Dermis blood vessel endothelial cell (primary cell): Measurements from ENCODE around the gene ZNF326. TPM values are rescaled to one million over a fixed set of nuclear protein-coding genes. Genes with fewer than 3 reads are reported as not detected.

ENCODE experiments used
- DNase-seq: peaks from one replicate; pipeline ENCODE4 v3.0.0; 2010
- total RNA-seq: library from RNA; depleted of rRNA; stranded (reverse); fragments of >200 nt; gene quantifications from 2 replicates; pipeline ENCODE4 v1.2.3, GENCODE V29; 2014

The ZNF326 gene, protein sequence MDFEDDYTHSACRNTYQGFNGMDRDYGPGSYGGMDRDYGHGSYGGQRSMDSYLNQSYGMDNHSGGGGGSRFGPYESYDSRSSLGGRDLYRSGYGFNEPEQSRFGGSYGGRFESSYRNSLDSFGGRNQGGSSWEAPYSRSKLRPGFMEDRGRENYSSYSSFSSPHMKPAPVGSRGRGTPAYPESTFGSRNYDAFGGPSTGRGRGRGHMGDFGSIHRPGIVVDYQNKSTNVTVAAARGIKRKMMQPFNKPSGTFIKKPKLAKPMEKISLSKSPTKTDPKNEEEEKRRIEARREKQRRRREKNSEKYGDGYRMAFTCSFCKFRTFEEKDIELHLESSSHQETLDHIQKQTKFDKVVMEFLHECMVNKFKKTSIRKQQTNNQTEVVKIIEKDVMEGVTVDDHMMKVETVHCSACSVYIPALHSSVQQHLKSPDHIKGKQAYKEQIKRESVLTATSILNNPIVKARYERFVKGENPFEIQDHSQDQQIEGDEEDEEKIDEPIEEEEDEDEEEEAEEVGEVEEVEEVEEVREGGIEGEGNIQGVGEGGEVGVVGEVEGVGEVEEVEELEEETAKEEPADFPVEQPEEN
- 9.3 and 9.9 TPM in 2 replicates for total RNA-seq

DNA sequence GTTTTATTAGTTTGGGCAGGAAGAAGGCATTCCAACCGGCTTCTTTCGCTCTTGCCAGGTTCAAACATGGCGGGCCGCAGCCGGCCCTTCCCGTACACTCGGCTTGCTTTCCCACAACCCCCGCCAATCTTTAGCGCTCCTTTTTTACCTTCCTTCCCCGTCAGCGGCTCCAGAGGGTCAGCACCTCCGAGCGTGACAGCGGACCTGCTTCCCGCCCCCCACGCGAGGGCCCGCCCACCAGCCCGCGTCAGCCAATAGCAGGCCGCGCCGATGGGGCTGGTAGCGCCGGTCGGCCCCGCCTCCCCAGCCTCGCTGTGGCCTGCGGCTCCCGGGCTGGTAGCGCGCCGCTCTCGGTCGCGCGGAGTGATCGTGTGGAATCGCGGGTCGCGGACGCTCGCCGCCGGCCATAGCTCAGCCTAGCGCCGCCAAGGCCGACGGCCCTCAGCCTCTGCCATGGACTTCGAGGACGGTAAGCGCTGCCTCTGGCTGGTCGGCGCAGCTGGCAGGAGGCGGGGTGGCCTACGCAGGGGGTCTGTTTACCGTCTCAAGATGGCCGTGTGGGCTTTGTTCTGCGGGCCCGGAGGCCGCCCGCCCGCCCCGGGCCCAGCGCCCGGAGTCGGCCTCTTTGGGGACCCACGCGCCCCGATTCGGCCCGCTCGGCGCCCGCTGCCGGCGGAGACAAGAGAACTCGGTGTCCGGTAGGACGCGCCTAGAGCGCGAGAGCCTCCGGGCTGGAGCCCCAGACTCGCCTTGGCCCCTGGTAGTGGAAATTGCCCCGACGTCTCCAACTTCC, at the start of gene ZNF326:
TSS of gene ZNF326 (plus strand) at position 306 of the 793 bp plus-strand sequence. CDS start at position 454, 148 bp downstream.
- DNase-seq = peak; percentile 98

GRCh38 chr1:89945852-89946476, 48.9 kb upstream of the ZNF326 start:
- no peak for DNase-seq

DNA sequence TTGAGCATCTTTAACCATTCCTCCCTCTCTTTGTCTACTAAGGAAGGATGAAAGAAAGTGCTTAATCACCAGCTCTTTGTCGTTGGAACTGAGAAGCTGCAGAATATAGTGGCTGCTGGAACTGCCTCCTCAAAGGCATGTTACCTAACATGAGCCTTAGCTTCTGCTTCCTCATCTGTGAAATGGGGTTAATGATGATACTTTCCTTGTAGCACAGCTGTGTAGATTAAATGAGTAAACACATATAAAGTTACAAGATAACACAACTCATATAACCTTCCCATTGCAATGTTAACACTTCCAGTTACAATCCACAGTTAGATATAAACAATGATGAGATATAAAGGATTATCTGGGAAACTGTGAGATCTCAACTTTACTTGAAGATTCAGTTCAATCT, 48.4 kb upstream of the ZNF326 start:
- no peak for DNase-seq

DNA sequence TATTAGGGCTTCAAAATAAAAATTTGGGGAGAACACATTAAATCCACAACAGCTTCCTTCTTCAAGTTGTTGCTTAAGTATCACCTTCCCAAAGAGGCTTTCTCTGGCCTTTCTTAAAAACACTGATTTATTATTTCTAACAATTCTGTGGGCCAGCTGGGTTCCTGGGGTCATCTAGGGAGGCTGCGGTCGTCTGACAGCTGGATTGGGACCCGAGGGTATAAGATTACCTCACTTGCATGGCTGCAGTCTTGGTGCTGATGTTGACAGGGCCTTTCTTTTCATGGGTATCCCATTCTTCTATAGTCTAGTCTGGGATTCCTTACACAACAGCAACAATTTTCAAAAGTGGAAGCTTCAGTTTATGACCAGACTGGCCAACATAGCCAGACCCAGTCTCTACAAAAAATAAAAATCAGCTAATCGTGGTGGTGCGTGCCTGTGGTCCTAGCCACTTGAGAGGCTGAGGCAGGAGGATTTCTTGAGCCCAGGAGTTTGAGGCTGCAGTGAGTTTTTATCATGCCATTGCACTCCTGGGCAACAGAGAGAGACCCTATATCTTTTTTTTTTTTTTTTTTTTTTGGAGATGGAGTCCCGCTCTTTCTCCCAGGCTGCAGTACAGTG, 46.1 kb upstream of the ZNF326 start:
- no peak for DNase-seq

DNA sequence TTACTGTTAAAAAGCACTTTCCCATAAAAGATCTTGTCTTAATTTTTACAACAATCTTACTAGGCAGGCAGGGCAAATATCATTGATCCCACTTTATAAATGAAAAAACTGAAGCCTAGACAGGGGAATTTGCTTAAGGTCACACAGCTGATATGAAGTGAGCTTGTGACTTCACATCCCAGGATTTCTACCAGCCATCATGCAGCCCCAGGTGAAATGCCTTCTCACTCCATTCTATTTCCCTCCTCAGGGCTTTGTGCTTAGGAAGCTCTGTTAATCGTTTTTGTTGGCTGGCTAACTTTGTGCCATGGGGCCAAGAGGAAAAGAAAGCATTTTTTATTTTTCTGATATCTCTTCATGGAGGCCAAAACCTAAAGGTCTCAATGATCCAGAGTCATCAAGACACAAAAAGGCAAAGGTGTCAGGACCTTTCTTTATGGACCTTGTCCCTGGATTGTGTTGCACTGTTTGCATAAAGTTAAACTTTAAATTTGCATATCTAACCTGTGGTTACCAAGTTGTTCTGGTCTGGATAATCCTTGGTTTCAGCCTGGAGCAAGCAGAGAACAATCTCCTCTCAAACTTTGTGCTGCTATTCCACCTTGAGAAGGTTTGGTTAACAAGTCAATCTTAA, 44.8 kb upstream of the ZNF326 start:
- no peak for DNase-seq

- no peak for DNase-seq
Measured at GRCh38 chr1:89950703-89951102, 44.2 kb upstream of the ZNF326 start.

- DNase-seq = no peak
Measured at GRCh38 chr1:89951766-89952604, 42.9 kb upstream of the ZNF326 start.

DNA sequence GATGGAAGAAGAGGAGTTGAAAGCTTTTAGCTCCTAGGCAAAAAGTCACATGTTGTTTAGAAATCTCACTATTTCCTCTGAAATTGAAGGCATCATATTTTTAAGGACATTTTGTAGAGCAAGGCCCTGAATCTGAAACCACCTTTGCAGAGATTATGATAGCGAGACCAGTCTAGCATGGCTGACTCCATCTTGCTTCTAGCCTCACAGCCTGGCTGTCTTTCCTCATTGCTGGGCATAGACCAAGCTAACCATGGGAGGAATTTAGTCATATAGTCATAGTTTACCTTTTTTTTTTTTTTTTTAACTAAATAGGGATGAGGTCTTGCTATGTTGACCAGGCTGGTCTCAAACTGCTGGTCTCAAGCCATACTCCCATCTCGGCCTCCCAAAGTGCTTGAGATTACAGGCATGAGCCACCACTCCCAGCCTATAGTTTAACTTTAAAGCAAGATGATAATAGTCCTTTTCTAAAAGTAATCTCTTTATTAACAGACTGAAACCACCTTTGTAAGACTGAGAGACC, 42.2 kb upstream of the ZNF326 start:
- no peak for DNase-seq

DNA sequence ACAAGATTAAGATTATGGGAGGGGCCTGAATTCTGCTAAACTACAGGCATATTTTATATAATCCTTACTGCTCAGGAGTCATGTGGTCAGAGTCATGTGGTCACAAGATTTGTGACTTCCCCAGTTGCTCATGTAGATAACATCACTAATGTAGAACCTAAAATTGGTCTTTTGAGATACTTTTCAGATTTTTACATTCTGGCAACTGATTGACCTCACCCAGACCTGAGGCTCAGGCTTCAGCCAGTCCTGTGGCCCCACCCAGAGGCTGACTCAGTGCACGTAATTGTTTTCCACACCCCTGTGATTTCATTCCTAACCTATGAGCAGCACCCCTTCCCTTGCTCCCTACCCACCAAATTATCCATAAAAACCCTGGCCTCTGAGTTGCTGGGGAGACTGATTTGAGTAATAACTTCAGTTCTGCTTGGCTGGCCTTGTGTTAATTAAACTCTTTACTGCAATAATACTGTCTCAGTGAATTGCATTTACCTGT, 41.7 kb upstream of the ZNF326 start:
- DNase-seq = peak; percentile 62

- no peak for DNase-seq
Measured at GRCh38 chr1:89953929-89954328, 41.0 kb upstream of the ZNF326 start.

- no peak for DNase-seq
Measured at GRCh38 chr1:89954401-89954800, 40.5 kb upstream of the ZNF326 start.

GRCh38 chr1:89955311-89956205, 39.4 kb upstream of the ZNF326 start:
- DNase-seq = no peak

DNA sequence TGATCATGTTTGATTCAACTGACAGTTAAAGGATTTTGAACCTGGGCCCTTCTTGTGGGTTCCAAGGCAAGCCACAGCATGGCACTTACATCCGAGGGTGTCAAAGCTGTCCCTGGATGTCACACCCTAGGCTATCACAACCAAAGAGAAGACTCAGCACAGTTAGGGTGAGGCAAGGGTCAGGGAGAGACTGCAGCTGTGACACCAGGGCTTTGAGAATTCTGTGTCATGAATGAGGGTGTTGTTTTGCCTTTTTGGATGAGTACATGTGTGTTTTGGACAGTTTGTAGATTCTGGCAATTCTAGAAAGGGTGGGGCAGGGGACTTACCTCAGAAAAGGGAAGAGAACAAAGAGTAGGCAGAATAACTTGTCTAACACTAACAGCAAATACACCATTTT, 37.8 kb upstream of the ZNF326 start:
- DNase-seq = no peak

GRCh38 chr1:89958851-89959654, 35.9 kb upstream of the ZNF326 start:
- no peak for DNase-seq

DNA sequence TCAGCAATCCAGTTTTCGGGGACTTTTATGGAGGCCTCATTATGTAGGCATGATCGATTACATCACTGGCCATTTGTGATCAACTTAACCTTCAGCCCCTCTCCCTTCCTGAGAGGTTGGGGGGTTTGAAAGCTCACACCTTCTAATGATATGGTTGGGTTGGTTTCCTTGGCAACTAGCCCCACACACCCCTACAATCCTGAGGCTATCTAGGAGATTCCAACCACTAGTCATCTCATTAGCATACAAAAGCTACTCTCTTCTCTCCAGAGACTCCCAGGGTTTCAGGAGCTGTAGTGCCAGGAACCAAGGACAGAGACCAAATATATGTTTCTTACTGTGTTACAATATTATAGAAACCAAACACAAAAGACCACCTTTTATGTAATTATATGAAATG, 35.2 kb upstream of the ZNF326 start:
- DNase-seq = no peak

DNA sequence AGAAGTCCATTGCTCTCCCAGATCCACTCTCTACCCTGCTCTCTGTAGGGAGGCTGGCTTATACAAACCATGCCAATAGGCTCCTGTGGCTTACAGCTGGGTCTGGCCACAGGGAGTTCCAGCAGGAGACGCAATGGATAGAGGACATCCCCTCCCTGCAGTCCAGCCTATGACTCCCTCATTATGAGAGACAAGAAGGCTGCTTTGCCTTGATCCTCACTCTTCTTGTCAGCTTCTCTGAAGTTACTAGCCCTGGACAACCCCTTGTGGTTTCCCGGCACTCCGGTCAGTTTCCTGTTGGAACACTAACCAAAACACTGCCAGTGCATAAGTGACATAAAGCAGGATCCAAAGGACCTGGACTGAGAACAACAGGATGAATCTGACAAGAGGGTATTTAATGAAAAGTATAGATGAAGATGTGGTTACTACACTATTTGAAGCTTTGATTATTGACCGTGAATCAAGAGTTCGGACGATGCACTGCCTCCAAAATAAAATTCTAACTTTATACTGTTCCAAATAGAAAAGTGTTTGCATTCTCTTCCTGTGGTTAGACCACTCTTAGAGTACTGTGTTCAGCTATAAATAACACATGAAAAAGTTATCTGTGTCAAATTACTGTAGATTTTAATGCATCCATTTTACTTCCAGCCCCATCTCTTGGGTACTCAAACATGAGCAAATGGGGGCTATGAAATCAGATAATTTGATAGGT, 32.7 kb upstream of the ZNF326 start:
- DNase-seq = peak; percentile 66

- no peak for DNase-seq
Measured at GRCh38 chr1:89962742-89963075, 32.2 kb upstream of the ZNF326 start.

DNA sequence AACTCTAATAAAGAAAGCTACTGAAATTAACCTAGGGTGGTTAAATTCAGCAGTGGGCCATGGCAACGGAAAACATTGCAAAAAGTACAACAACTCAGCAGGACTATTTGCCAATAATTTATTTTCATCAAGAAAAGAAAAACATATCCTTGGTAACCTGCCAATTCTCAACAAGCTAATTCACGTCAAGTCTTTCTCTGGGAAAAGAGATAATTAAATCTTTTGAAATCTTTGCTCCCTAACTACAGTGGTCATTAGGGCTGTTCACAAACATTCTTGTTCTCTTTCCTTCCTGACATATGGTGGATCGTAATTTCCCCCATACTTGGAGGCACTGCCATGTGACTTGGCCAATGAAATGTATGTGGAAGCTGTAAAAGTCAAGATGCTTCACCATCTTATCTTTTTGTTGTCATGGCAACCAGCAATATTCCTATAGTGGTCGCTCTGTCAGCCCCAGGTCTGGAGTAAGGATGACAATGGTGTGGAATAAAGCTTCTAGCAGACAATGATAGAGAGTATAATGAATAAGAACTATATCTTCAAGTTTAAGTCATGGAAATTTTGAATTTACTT, 29.6 kb upstream of the ZNF326 start:
- peak; percentile 87 for DNase-seq
